ENCODE measurements around the gene TBC1D32. TPM values are rescaled to one million over a fixed set of nuclear protein-coding genes. Genes with fewer than 3 reads are reported as not detected.

Gene TBC1D32
- total RNA-seq, 1 experiment from 2014 or later = 9.0 TPM

DNA sequence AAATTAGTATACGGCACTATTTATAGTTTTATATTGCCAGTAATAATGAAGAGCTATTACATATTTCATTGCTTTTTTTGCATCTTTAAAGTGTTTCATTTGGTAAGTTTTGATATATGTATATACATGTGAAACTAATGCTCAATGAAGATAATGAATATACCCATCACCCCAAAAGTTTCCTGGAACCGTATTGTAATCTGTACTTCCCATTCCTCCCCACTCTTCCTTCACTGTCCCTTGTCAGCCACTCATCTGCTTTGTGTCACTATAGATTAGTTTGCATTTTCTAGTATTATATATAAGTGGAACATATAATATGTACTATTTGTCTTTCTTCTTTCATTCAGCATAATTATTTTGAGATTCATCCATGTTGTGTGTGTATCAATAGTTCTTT is 10.3 kb upstream of the TBC1D32 start:
- Histone ChIP-seq H3K27me3 (ENCODE audit: insufficient read depth, low read length) (no peaks in the 10 kb centered on the region), H2BK15ac (ENCODE audit: low read depth, low read length) (no peak overlapping the region), H2AFZ (ENCODE audit: low read length) (no peak overlapping the region), H3K27ac (ENCODE audit: insufficient read length, low read depth, low read length) (no peak overlapping the region), H4K8ac (replicated peaks; ENCODE audit: insufficient read length, low read depth, low read length) (no peak overlapping the region), H3K9me3 (ENCODE audit: control insufficient read depth, low read depth, low read length) (no peaks in the 10 kb centered on the region), H3K79me2 (ENCODE audit: insufficient read depth, low read length) (no peaks in the 10 kb centered on the region), H4K5ac (ENCODE audit: insufficient read length, low read depth, low read length) (no peak overlapping the region), H2AK5ac (ENCODE audit: insufficient read length, low read length) (no peak overlapping the region), H3K4me1 (ENCODE audit: insufficient read depth, low read length) (no peaks in the 10 kb centered on the region), H3K4ac (ENCODE audit: low read depth, low read length) (no peak overlapping the region), H4K20me1 (ENCODE audit: control insufficient read depth, insufficient read depth, insufficient read length) (no peaks in the 10 kb centered on the region), H3K23ac (ENCODE audit: insufficient read length, low read depth, low read length) (no peak overlapping the region), H3T11ph (ENCODE audit: low read length) (no peak overlapping the region), H3K14ac (ENCODE audit: insufficient read depth, low read length) (no peak overlapping the region), H3K18ac (ENCODE audit: insufficient read length, low read depth, low read length) (no peak overlapping the region), H2BK120ac (ENCODE audit: low read depth, low read length, poor library complexity, severe bottlenecking) (no peak overlapping the region), H2BK12ac (ENCODE audit: insufficient read length, low read depth, low read length) (no peak overlapping the region), H2BK20ac (ENCODE audit: low read depth, low read length, poor library complexity, severe bottlenecking) (no peak overlapping the region), H4K91ac (ENCODE audit: insufficient read length, low read depth, low read length) (no peak overlapping the region), H3K56ac (ENCODE audit: insufficient read length, low read depth, low read length) (no peak overlapping the region), H3K4me2 (ENCODE audit: insufficient read depth, insufficient read length, low read length) (no peak overlapping the region), H3K23me2 (ENCODE audit: insufficient read length, low read depth, low read length, poor library complexity, severe bottlenecking) (no peaks in the 10 kb centered on the region), H3K79me1 (ENCODE audit: insufficient read depth, low read depth, low read length, poor library complexity, severe bottlenecking) (no peaks in the 10 kb centered on the region), H3K9ac (ENCODE audit: extremely low read depth, insufficient read length, low read length) (no peak overlapping the region), H2BK5ac (ENCODE audit: insufficient read length, low read length) (no peak overlapping the region)
- no peak for DNase-seq
- H3K4me1 Mint-ChIP-seq = no peaks in the 10 kb centered on the region
- H3K9me3 Mint-ChIP-seq = no peaks in the 10 kb centered on the region
- H3K36me3 Mint-ChIP-seq (ENCODE audit: insufficient read depth in 1 of 3, low read depth in 3 of 3) = no peaks in the 10 kb centered on the region
- no peak overlapping the region for H3K27ac Mint-ChIP-seq
- H3K4me3 Mint-ChIP-seq = no peak overlapping the region
- peaks cover 2% of the 10 kb centered on the region for H3K27me3 Mint-ChIP-seq (ENCODE audit: low read depth)
- WGBS (ENCODE audit: extremely low coverage, insufficient read length, low lambda C conversion rate) = no CpG with 5 or more reads among the region's 2 CpGs
- TF ChIP-seq, protein P1, sequence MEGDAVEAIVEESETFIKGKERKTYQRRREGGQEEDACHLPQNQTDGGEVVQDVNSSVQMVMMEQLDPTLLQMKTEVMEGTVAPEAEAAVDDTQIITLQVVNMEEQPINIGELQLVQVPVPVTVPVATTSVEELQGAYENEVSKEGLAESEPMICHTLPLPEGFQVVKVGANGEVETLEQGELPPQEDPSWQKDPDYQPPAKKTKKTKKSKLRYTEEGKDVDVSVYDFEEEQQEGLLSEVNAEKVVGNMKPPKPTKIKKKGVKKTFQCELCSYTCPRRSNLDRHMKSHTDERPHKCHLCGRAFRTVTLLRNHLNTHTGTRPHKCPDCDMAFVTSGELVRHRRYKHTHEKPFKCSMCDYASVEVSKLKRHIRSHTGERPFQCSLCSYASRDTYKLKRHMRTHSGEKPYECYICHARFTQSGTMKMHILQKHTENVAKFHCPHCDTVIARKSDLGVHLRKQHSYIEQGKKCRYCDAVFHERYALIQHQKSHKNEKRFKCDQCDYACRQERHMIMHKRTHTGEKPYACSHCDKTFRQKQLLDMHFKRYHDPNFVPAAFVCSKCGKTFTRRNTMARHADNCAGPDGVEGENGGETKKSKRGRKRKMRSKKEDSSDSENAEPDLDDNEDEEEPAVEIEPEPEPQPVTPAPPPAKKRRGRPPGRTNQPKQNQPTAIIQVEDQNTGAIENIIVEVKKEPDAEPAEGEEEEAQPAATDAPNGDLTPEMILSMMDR (conservative IDR thresholded peaks at IDR 0.05) = no peak
